ENCODE results near the gene NCR2.

The NCR2 gene

GRCh38 chr6:41337709-41338108 lies 2.3 kb downstream of the NCR2 start:
- no peak overlapping the region for H3K4me3 ChIP-seq (ENCODE audit: low read length)
- DNase-seq (ENCODE audit: low read depth), result no peak
- TF ChIP-seq CTCF (conservative IDR thresholded peaks at IDR 0.05; ENCODE audit: low read depth, low read length), result no peak

GRCh38 chr6:41338659-41339058 lies 3.3 kb downstream of the NCR2 start:
- H3K4me3 ChIP-seq (ENCODE audit: low read length), result no peak overlapping the region
- no peak for TF ChIP-seq CTCF (conservative IDR thresholded peaks at IDR 0.05; ENCODE audit: low read depth, low read length)
- no peak for DNase-seq (ENCODE audit: low read depth)

GRCh38 chr6:41341580-41341979 lies 6.2 kb downstream of the NCR2 start:
- no peak for DNase-seq (ENCODE audit: low read depth)
- no peak for TF ChIP-seq CTCF (conservative IDR thresholded peaks at IDR 0.05; ENCODE audit: low read depth, low read length)
- H3K4me3 ChIP-seq (ENCODE audit: low read length), result no peak overlapping the region

GRCh38 chr6:41342241-41342640 lies 6.8 kb downstream of the NCR2 start:
- TF ChIP-seq CTCF (conservative IDR thresholded peaks at IDR 0.05; ENCODE audit: low read depth, low read length), result no peak
- no peak for DNase-seq (ENCODE audit: low read depth)
- H3K4me3 ChIP-seq (ENCODE audit: low read length), result no peak overlapping the region

GRCh38 chr6:41343641-41344187 lies 8.3 kb downstream of the NCR2 start:
- no peak for DNase-seq (ENCODE audit: low read depth)
- no peak overlapping the region for H3K4me3 ChIP-seq (ENCODE audit: low read length)
- no peak for TF ChIP-seq CTCF (conservative IDR thresholded peaks at IDR 0.05; ENCODE audit: low read depth, low read length)

- DNase-seq (ENCODE audit: low read depth), result no peak
- no peak overlapping the region for H3K4me3 ChIP-seq (ENCODE audit: low read length)
- TF ChIP-seq CTCF (conservative IDR thresholded peaks at IDR 0.05; ENCODE audit: low read depth, low read length), result no peak
Measured at GRCh38 chr6:41344876-41345275, 9.5 kb downstream of the NCR2 start.

- no peak overlapping the region for H3K4me3 ChIP-seq (ENCODE audit: low read length)
- no peak for DNase-seq (ENCODE audit: low read depth)
- TF ChIP-seq CTCF (conservative IDR thresholded peaks at IDR 0.05; ENCODE audit: low read depth, low read length), result no peak
Measured at GRCh38 chr6:41345901-41346300, 10.5 kb downstream of the NCR2 start.
